GM21360 (cell line): ENCODE results near the gene TTC16.
"Not testable (repeated sequence)": the region's sequence is repeated elsewhere in the genome, so short reads cannot be mapped to it uniquely, and the experiment has no call there.

Experiments
- ATAC-seq: cut with Tn5 transposase; IDR thresholded peaks from one replicate; pipeline ENCODE4 v1.9.1; 2021; ENCODE audit warnings: mild to moderate bottlenecking, moderate library complexity; ENCODE audit not compliant: unreplicated experiment

TTC16 gene

DNA sequence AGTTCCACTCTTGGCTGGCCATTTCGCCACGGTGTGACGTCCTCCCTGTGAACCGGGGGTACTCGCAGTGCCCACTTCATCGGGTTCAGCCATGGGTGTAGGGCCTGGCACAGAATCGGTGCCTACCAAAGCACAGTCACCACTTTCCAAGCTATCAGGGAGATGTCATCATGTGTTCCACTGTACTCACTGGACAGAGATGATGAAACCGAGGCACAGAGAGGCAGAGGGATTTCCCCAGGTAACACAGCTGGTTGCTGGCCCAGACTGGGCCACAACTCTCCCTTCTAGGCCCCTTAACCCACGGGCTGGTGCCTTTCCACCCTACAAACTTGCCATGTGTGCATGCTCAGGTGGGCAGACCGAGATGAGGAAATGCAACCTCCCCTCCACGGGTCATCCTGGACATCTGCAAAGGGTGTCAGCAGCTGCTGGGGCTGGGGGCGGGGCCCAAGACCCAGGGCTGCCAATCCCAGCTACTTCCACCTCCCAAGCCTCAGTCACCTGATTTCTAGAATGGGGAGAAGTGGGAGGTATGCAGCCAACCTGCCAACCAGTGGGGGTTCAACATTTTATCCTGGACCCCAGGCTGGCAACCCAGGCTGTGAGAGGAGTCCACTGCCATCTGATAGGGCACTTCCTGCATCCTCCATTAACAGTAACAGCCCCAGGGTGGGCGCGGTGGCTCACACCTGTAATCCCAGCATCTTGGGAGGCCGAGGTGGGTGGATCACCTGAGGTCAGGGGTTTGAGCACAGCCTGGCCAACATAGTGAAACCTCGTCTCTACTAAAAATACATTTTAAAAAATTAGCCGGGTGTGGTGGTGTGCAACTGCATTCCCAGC is 63.5 kb downstream of the TTC16 start:
- ATAC-seq = peak; percentile 34

DNA sequence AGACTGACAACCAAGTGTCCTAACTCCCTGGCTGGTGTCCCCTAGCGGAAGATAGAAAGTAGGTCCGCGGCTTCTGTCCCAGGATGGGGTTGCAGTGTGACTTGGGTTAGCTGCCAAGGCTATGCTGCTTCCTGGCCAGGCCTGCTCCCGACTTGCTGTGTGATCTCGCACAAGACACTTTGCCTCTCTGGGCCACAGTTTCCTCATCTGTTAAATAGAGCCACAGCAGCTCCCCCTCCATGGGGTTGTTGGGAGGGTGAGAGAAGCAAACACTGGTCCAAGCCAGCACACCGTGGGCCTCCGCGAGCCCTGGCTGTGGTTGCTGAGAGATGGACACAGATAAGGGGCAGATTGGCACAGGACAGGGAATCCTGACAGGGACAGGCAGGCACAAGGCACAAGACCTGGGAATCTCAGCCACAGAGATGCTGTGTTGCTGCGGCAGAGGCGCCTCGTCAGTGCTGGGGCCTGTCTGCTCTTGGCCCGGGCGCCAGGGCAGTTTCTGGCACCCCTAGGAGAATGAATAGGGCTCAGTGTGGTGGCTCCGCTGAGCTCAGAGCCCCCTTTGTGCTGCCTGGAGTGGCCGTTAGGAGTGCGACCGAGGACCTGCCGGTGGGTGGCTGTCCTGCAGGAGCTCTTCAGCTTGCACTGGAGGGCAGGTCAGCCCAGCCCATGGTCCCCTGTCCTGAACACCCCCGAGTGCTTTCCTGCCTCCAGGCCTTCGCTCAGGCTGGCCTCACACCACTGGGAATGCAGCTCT is 64.4 kb downstream of the TTC16 start:
- no peak for ATAC-seq

DNA sequence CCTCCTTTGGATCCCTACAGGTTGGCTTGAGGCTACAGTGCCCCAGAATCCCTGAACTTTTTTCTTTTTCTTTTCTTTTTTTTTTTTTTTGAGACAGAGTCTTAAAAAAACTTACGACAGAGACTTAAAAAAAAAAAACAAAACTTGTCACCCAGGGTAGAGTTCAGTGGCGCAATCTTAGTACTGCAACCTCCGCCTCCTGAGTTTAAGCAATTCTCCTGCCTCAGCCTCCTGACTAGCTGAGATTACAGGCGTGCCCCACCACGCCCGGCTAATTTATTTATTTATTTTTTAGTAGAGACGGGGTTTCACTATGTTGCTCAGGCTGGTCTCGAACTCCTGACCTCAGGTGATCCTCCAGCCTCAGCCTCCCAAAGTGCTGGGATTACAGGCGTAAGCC is 65.0 kb downstream of the TTC16 start:
- ATAC-seq = not testable (repeated sequence)
